GM18909 (cell line): ENCODE data around the gene TSPAN5.

ENCODE experiments used
- ATAC-seq: cut with Tn5 transposase; IDR thresholded peaks from one replicate; pipeline ENCODE4 v1.9.1; 2021; ENCODE audit warnings: mild to moderate bottlenecking; ENCODE audit not compliant: unreplicated experiment, poor library complexity

Gene TSPAN5

DNA sequence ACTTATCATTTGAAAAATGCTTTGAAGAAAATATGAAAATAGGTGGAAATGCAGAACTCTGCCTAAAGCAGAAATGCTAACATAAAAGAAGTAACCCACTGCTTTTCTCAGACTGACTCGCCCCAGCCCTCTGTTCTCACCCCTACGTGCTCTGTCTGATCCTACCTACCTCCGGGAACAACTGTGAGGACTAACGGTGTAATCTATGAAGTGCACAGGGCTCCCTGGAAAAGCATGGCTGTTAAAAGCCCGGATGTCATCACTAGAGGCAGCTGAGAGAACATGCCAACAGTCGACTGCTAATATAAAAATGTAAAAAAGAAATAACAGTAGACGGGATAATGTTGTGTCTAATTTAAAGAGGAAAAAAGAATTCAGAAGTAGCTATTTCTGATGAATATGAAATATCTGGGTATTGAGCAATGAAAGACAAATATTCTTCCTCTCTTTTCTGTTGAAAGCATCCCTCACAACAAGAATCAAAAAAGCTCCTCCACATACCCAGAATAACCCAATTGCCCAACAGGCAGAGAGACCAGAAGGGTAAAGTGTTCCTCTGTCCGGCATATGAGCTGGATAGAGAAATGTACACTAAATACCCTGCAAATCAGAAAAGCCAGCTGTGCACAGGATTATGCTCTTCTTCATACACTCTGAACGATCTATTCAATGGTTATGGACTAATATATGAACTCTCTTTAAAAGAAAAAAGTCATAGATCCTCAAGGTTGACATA lies 130.7 kb downstream of the TSPAN5 start:
- no peak for ATAC-seq

- no peak for ATAC-seq
Measured at GRCh38 chr4:98524230-98524629, 134.2 kb downstream of the TSPAN5 start.

- ATAC-seq = no peak
Measured at GRCh38 chr4:98522636-98523395, 135.6 kb downstream of the TSPAN5 start.

DNA sequence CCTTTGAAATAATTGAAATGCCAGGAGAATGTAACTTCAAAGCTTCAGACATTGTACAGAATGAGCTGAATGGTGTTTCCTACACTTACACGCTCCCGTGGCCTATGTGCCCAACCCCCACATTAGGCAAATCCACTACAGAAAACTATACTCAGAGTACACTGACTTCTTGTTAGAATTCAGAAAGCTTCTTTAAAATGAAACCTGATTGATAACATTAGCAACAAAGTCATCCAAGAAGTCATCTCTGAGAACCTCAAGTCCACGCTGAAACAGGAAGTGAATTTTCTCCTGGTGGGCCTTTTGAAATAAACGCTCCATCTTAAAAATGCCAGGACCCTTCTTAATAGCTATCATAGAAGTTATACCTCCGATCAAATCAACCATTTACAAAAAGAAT lies 136.3 kb downstream of the TSPAN5 start:
- no peak for ATAC-seq

GRCh38 chr4:98521486-98521885 lies 136.9 kb downstream of the TSPAN5 start:
- no peak for ATAC-seq

DNA sequence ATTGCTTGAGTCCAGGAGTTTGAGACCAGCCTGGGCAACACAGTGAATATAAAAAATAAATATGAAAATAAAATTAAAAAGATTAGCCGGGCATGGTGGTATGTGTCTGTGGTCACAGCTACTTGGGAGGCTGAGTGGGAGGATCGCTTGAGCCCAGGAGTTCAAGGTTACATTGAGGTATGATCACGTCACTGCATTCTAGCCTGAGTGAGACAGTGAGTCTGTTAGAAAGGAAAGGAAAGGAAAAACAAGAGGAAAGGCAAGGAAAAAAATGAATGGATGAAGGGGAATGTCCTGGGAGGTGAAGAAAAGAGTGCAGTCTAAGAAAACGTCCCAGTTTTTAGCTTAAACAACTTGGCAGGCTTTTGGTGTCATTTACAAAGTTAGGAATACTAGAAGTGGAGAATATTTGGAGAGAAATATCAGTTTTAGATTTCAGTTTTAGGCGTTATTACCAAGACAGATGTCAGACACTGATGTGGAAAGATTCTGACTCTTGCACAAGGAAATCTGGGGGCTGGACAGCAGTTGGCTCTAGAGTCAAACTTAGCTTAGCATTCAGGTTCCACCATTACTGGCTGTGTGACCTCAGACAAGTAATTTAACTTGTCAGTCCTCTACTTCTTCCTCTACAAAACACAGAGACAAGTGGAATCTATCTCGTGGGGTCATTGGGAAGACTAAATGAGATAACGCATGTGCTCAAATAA lies 139.0 kb downstream of the TSPAN5 start:
- no peak for ATAC-seq

GRCh38 chr4:98518559-98519267 lies 139.7 kb downstream of the TSPAN5 start:
- ATAC-seq = peak; percentile 95

GRCh38 chr4:98517218-98518021 lies 141.0 kb downstream of the TSPAN5 start:
- ATAC-seq = no peak

- no peak for ATAC-seq
Measured at GRCh38 chr4:98516441-98517217, 141.8 kb downstream of the TSPAN5 start.

GRCh38 chr4:98516042-98516440 lies 142.4 kb downstream of the TSPAN5 start:
- ATAC-seq = no peak

- ATAC-seq = no peak
Measured at GRCh38 chr4:98515470-98515809, 143.0 kb downstream of the TSPAN5 start.

DNA sequence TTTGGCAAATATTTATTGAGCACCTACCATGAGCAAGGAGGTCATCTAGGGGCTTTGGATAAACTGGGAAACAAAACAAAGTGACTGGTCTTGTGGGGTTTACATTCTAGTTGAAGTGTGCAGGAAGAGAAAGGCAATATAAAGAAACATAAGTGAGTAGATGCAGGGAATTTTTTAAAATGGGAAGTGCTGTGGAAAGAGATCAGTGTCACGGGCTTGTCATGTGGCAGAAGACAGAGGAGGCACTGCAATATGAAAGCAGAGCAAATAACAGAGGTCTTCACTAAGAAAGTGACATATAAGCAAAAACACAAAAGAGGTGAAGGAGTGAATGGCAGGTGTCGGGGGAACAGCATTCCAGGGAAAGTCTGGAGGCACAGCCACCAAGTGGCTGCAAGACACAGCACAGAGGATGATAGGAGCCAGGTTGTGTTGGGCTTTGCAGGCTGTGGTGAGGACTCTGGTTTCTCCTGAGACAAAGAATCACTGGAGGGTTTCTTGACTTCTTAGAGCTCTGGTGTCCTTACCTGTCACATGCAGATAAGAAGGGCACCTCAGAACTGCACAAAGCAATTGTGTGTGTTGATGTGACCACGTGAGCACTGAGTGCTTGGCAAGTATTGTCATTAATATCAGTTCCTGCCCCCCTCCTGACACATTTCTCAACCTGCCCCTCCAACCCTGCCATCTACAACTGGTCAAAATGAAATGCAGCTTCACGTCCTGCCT lies 143.5 kb downstream of the TSPAN5 start:
- no peak for ATAC-seq

- ATAC-seq = no peak
Measured at GRCh38 chr4:98512918-98513317, 145.5 kb downstream of the TSPAN5 start.

GRCh38 chr4:98510757-98511517 lies 147.5 kb downstream of the TSPAN5 start:
- no peak for ATAC-seq

DNA sequence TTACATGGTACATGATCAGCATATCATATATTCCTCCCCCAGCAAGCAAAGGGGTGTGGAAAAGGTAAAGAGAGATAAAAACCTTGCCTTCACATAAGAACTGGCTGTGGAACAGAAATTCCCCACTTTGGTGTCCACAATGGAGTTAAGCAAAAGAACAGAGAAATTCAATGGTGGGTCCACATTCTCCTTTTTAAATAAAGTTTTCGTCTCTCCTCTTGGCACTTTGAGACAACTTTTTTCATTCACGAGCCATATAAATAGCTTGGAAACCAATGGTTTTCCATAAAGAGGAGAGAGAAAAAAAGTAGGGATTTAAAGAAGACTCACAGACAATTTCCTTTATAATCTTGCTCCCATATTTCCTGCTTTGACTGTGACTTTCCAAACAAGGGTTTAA lies 148.1 kb downstream of the TSPAN5 start:
- ATAC-seq = no peak

DNA sequence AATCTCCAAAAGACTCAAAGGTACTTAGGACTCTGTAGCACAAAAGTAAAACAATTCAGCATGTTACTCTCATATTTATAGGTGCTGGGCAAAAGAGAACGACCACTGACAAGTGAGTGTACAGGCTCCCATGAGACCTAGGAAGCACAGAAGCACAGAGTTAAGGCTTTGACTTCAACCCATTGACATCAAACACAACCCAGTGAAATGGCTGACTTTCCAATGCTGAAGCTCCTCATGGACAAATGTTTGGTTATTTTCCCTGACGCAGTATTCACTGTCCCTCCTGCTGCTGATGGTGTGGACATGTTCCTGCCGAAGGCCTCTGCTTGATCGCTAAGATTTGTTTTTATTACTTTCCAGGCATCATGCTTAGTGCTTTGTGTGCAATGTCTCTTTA lies 148.7 kb downstream of the TSPAN5 start:
- ATAC-seq = no peak

GRCh38 chr4:98508829-98509598 lies 149.4 kb downstream of the TSPAN5 start:
- no peak for ATAC-seq
